Measurements from ENCODE around the gene ANKRD17.
"Not testable (repeated sequence)": the region's sequence is repeated elsewhere in the genome, so short reads cannot be mapped to it uniquely, and the experiment has no call there.

Gene ANKRD17

DNA sequence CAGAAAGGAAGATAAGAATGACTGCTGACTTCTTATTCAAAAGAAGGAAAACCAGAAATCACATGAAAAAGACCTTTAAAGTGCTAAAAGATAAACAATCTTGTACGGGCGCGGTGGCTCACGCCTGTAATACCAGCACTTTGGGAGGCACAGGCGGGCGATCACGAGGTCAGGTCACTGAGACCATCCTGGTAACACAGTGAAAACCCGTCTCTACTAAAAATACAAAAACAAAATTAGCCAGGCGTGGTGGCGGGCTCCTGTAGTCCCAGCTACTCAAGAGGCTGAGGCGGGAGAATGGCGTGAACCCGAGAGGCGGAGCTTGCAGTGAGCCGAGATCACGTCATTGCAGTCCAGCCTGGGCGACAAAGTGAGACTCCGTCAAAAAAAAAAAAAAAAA, 54.6 kb downstream of the ANKRD17 start:
- not testable (repeated sequence) for DNase-seq (ENCODE audit: low read depth)

DNA sequence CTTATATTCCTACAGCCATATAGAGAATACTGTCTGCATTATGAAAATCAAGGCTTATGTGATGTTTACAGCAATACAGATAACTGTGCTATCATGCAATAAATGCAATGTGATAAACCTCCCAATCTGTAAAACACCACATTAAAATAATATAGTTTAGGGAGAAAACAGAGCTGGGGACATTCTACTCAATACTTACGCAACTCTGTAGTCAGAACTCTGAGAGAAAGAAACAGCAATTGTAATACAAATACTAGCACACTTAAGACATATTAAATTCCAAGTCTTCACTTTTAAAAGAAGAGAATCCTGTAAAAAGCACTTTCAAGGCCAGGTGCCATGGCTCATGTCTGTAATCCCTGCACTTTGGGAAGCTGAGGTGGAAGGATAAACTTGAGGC, 61.4 kb downstream of the ANKRD17 start:
- DNase-seq (ENCODE audit: low read depth): no peak

DNA sequence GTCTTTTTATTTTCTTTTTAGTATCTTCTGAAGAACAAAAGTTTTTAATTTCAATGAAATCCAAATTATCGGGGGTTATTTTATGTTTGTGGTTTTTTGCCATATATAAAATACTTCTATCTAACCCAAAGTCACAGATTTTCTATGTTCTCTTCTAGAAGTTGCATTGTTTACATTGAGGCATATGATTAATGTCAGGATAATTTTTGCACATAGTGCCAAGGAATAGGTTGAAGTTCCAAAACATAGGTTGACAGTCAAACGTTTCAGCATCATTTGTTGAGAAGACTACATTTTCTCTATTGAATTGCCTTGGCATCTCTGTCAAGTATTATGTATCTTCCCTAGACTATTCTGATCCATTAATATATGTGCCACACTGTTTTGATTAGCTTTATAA, 64.5 kb downstream of the ANKRD17 start:
- no peak for DNase-seq (ENCODE audit: low read depth)

DNA sequence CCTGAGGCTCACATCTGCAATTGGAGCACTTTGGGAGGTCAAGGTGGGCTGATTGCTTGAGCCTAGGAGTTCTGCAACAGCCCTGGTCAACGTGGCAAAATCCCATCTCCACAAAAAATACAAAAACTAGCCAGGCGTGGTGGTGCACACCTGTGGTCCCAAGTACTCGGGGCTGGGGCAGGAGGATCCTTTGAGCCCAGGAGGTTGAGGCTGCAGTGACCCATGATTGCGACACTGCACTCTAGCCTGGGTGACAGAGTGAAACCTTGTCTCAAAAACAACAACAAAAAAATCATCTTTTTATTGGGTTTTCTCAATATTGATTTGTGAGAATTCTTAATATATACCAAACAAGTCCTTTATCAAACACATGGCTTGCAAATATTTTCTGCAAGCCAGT, 64.9 kb downstream of the ANKRD17 start:
- no peak for DNase-seq (ENCODE audit: low read depth)

DNA sequence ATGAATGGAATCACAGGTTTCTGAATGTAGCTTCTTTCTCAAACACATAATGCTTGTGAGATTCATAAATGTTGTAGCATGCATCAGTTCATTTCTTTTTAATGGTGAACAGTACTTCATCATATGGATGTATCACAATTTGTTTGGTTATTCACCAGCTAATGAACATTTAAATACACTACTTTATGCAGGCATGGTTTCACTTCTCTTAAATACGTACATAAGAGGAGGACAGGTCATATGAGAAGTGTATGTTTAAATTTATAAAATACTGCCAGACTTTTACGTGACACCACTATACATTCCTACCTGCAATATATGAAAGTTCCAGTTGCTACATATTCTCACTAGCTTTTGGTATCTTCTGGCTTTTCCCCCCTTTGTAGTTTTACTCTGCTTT, 65.4 kb downstream of the ANKRD17 start:
- no peak for DNase-seq (ENCODE audit: low read depth)

DNA sequence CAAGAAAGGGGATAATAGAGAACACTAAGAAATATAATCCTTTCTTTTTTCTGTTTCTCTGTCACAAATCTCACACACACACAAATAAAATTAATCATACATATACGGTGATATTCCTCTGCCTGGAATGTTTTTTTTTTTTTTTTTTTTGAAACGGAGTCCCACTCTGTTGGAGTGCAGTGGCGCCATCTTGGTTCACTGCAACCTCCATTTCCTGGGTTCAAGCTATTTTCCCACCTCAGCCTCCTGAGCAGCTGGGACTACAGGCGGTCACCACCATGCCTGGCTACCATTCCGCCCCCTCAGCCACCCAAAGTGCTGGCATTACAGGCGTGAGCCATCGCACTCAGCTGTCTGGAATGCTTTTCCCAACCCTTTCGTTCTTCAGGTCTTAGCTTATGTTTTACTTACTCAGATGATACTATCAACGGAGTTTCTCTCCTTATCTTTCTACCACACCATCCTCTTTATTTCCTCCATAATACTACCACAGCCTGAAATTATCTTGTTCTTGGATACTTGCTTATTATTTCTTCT, 69.3 kb downstream of the ANKRD17 start:
- no peak for DNase-seq (ENCODE audit: low read depth)

DNA sequence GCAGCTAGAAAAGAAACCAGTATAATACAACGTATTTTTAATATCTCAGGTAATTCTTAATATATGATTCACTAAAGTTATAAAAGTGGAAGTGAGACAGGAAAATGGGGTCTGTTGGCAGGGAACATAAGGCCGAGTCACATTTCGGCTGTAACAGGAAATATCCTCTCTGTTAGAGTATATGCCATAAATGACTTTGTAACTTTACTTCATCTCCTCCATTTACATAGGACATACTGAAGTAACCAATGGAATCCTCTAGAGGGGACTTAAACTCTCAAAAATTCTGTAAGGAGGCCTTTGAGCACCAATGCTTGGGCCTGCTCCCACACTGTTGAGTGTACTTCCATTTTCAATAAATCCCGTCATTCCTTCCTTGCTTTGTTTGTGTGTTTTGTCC, 71.3 kb downstream of the ANKRD17 start:
- DNase-seq (ENCODE audit: low read depth): no peak

DNA sequence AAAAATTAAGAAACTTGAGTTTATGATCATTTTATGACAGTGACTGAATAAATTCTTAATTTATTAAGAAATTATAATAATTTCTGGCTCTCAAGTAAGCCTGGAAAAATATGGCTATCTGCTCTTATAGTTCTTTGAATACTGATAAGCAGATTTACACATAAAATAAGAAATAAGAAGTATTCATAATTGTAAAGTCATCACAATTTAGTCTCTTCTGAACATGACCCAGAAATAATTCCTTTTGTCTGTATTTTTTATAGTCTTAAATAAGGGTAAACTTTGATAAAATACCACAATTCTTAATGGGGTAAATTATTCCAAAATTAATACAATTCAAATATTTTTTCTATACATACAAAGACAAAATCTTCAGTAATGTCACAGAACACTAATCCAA, 72.7 kb downstream of the ANKRD17 start:
- no peak for DNase-seq (ENCODE audit: low read depth)

DNA sequence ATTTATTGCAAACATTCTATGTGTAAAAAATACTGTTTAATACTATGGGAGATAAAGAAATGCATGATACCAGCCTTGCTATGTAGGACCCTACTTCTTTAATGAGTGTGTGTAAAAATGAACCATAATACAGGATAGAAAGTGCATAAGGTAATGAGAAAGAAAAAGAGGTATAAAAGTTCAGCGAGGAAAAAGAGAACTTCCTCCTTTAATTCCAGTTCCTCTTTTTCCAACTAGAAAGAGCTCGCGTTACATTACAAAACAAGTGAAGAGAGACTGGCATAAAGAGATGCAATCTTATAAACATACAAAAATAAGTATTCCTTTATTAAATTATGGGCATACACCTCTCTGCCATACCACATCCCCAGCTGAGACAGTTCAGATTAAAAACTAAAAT, 77.4 kb downstream of the ANKRD17 start:
- no peak for DNase-seq (ENCODE audit: low read depth)

DNA sequence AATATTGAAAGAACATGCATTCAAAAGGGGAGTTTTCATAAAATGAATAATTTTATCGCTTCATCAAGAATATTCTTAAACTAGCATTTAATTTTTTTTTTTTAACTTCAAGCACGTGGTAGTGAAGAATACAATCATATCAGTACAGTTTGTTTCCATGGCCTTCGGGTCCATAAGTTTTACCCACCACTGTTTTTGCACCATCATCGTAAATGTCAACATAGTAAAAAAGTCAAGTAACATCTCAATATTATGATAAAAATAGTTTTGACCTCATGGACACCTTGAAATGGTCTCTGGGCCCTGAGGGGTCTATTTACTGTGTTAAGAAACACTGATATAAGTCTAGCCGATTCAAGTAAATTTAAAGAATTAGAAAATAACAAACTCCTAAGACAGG, 80.2 kb downstream of the ANKRD17 start:
- DNase-seq (ENCODE audit: low read depth): no peak

DNA sequence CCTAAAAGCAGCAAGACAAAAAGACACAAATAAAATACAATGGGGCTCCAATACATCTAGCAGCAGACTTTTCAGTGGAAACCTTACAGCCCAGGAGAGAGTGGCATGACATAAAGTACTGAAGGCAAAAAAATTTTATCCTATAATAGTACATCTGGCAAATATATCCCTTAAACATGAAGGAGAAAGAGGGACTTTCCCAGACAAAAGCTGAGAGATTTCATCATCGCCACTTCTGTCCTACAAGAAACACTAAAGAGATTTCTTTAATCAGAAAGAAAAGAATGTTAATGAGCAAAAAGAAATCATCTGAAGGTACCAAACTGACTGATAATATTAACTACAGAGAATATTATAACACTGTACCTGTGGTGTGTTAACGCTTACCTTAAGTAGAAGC, 86.4 kb downstream of the ANKRD17 start:
- DNase-seq (ENCODE audit: low read depth): no peak

DNA sequence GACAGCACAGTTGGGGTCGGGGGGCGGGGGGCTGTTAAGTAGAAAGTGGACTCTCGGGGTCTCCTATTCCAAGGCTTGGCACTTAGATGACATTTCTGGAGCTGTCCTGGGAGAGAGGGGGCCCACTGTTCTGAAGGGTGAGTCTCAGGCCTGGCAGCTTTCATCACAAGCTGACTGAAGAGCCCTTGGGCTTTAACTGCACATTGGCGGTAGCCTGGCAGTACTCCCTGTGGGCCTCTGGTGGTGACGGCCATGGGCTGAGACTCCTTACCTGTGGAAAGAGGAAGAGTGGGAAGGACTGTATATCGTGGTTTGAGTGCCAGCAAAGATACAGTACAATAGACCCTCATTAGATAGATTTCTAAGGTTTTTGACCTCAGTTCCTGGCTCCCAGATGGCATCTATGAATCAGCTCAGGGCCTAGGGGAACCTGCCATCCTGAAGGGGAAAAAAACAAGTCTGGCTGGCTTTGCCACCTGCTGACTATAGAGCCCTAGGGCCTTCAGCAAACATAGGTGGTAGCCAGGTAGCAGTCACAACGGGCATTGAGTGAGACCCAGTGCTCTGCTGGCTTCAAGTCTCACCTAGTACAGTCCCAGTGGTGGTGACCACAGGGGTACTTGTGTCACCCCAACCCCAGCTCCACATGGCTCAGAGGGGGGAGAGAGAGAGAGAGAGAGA, 87.9 kb downstream of the ANKRD17 start:
- no peak for DNase-seq (ENCODE audit: low read depth)

DNA sequence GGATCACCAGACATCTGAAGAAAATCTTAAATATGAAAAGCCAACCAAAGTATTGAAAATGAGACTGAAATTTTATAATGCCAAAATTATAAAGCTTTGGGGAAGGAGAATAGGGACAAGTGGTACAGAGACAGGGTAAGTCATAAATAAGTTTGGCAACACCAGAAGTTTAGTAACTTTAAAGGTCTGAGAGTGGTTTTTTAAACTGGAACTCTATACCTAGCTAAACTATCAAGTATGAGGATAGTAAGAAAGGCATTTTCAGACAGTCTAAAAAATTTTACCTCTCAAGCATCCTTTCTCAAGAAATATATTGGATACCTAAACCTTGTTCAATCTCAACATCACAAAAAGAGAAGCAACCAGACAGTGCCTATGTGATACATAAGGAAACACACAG, 92.4 kb downstream of the ANKRD17 start:
- no peak for DNase-seq (ENCODE audit: low read depth)

DNA sequence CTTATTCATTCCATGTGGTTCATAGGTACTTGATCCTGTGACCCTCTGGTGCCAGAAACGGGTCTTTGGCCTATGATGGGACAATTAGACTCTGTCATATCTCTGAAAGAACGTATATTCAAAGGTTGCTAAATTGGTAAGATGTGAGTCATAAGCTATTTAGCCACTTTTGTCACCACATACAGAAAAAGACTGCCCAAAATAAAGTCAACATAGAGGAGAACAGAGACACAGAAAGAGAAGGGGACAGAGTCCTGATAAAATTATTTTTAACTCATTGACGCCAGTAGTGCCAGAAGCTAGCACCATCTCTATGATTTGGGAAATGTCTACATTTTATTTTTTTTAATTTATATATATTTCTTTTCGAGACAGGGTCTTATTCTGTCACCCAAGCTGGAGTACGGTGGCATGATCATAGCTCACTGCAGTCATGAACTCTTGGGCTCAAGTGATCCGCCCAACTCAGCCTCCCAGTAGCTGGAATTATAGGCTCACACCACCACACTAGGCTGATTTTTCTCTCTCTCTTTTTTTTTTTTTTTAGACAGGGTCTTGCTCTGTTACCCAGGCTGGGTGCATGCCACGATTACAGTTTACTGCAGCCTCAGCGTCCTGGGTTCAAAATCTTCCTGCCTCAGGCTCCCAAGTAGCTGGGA, 96.9 kb downstream of the ANKRD17 start:
- DNase-seq (ENCODE audit: low read depth): no peak

DNA sequence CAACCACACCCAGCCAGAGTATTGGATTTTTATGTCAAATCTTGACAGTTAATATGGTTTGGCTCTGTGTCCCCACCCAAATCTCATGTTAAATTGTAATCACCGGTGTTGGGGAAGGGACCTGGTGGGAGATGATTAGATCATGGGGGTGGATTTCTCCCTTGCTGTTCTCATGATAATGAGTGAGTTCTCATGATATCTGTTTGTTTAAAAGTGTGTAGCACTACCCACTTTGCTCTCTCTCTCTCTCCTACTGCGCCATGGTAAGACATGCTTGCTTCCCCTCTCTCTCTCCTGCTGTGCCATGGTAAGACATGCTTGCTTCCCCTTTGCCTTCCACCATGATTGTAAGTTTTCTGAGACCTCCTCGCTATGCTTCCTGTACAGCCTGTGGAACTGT, 102.2 kb downstream of the ANKRD17 start:
- no peak for DNase-seq (ENCODE audit: low read depth)

DNA sequence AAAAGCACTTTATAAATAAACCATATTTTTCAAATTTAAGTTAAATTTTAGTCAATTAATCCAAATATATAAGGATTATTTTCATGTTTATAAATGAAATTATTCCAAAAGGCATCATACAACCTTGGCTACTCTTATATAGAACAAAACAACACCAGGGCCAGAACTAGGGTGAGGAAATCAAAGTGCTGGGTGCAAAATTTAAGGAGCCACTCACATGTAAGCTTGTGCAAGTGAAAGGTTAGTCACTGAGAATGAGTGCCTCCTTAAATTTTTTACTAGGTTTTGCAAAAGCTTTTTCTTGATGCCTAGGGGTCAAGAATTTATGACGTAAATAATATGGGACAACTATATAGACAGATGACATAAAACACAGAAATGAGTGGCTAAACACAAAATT, 105.7 kb downstream of the ANKRD17 start:
- no peak for DNase-seq (ENCODE audit: low read depth)

DNA sequence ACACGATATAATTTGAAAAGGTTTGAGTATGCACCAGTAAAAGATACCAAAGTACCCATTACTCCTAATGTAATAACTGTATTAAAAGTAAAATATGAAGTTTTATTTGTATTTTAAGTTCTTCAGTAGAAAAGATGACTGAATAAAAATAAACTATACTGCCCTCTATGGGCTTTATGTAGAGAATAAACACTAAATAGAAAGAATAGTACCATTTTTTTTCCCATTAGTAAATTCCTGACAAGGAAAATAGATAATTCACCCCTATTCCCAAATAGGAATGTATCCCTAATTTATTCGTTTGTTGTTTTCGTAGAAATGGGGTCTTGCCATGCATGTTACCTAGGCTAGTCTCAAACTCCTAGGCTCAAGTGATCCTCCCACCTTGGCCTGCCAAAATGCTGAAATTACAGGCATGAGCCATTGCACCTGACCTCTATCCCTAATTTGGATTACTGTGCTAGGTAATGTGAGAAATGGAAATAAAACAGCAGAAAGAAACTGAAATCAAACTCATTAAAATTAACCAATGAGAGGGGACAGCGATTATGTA, 115.5 kb downstream of the ANKRD17 start:
- no peak for DNase-seq (ENCODE audit: low read depth)

DNA sequence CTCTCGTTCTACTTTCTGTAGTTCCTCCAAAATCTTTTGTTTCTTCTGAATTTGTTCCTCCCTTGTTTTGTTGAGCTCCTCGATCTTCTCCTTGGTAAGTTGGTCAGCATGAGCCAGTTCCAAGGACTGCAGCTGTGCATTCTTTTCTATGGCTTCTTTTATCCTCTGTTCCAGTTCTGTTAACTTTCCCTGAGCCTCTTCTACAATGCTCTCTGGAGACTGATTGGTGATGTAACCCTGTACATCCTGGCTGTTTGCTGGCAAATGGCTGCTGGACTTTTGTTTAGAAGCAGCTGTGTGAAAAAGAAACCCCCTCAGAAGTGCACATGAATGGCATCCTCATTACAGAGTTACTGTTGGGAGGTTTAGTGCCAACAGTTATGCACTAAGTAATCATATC, 118.6 kb downstream of the ANKRD17 start:
- no peak for DNase-seq (ENCODE audit: low read depth)

DNA sequence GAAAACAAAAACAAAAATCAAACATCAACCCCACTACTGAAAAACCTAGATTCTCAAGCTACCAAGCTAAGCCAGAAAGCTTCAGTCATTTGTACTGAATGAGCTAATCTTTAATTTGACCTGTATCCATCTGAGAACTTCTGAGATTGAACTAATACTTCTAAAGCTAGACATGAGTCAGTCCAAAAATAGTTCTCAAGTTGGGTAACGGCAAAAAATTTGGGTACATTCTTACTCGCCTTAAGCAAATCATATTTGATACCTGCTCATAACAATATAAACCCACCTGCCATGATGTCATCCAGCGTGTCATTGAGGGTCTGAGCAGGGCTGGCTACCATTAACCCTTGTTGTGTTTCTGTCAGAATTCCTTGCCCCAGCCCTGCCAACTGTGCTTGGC, 119.4 kb downstream of the ANKRD17 start:
- DNase-seq (ENCODE audit: low read depth): no peak

DNA sequence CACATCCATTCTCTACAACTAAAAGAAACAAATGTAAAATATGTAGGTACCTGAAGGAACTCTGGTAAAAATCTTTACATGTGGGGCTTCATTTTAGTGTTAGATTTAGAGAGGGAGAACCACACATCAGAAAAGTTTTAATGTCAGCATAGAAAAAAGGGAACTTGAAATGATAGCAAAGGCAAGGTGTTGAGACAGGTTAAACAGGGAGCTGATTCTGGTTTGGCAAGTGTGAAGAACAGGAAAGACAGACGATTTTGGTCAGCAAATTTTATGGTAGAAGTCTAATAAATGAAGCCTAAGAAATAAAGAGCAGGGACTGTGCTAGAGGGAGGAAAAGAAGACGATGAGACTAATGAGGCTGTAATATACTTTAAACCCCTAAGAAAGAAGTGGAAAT, 121.5 kb downstream of the ANKRD17 start:
- no peak for DNase-seq (ENCODE audit: low read depth)

DNA sequence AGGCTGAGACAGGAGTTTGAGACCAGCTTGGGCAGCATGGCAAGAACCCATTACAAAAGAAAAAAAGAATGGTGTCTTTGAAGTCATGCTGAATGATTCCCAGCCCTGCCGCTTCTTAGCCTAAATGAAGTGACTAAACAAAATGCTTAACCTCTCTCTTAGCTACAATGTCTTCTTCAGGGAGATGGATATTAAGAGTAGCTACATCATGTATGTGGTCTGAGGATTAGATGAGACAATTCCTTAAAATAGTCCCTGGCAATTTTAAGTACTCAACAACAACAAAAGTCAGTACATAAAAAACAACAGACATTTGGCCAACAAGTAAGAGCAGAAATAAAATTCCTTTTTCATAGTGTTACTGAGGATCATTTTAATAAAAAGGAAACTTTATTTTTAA, 124.8 kb downstream of the ANKRD17 start:
- DNase-seq (ENCODE audit: low read depth): no peak

DNA sequence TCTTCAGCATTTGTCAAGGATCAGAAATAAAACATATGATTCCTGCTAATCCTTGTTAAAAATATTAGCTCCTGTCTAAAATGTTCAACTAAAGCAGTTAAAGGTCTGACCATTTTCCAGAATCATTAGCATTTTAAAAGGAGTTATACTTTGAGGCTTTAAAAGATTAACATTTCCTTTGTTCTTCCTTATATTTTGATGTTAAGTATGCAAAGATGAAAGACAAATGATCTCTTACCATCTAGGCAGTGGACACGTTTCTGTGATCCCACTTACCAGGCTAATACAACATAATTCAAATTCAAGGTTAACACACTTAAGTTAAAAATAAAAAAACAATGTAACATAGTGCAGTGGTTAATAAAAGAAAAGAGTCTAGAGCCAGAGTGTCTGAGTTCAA, 127.3 kb downstream of the ANKRD17 start:
- no peak for DNase-seq (ENCODE audit: low read depth)

DNA sequence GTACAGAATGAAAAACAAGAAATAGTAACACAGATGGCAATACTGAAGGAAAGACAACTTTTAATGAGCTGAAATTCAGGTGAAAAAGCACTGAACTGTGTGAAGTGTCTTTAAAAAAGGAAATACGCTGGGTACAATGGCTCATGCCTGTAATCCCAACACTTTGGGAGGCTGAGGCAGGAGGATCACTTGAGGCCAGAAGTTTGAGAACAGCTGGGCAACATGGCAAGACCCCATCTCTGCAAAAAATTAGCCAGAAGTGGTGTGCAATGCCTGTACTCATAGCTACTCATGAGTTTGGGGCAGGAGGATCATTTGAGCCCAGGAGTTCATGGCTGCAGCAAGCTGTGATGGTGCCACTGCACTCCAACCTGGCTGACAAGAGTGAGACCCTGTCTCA, 129.3 kb downstream of the ANKRD17 start:
- DNase-seq (ENCODE audit: low read depth): no peak
